Ramos (cell line): ENCODE results near the gene MYORG.

Source experiments
- in situ Hi-C: fragments of 300-500 bp; cut with MboI; formaldehyde crosslinking; loops from one replicate; pipeline ENCODE4 v1.14.3; 2022; ENCODE audit warnings: low sequenced_read_pairs; ENCODE audit not compliant: unreplicated experiment

MYORG gene

DNA sequence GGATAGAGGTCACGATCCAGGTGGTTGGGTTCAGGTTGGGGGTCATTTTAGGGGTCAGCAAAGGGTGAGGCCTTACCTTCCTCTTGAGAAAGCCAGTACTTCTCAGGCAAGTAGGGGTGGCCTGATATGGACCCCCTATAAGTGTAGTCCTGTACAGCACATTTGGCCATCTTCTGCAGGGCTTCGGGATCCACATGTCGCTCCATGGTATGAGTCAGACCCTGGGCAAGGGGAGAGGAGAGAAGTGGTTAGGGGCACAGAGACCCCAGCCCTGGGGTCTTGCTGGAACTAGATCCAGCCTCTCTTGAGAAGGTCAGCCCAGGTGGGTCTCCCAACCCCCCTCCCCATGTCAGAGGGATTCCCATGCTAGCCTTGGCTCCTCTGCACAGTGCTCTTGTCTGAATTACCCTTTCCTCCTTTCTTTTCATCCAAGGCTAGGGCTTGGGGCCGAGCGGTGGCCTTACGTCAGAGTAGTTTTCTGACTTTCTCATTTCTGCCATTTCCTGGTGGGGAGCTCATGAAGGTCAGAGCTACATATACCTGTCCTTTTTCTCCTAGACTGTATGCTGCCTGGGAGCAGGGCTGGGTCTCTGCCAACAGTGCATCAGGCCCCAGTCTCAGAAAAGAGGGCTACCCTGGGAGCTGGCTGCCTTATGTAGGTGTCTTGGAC lies 9.0 kb upstream of the MYORG start:
- in situ Hi-C loops = no loop called here

DNA sequence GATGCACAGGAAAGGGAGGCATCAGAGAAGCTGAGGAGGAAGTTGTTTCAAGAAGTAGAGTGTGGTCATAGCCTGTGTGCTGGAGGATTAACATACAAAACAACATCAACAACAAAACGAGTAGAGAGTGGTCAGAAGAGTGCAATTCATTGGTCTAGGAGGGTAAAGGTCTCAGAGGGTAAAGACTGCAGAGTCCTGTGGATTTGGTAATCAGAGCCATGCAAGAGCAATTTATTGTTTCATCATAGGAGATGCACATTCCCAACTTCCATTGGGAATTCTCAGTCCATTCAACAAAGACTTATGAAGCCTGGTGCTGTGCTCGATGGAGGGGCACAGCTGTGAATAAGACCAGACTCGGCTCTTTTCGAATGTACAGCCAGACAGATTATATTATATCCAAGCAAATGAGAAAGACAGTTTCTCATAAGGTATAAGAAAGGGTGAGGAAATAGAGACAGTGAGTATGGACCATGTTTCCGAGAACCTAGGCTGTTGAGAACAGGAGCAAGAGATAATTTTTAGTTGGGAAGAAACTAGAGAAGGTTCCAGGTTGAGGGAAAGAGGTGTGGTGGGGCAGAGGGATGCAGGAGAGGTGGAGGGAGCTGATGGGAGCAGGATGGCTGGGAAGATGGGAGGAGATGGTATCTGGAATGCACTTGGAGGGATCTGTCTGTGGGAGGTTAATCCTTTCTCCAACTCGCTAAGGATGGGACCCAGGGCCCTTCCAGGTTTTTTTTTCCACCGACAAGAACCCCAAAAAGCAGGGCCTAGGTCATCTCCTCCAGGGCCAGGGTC lies 7.9 kb upstream of the MYORG start:
- in situ Hi-C loops = no loop called here

DNA sequence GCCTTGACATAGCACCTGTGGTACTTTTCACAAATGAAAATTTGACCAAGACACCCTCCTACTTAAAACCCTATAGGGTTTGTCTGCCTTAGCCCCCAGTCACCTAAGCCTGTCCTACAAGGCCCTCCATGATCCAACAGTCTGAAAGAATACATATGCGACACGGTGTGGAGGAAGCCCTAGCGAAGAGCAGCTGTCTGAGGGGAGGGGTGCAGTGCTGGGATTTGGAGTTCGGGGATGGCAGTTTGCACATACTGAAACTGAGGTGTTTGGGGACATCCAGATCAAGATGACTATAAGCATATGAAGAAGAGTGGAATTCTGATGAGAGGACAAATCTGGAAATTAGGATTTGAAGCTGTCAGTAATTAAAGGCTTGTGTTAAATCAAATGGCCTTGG lies 7.2 kb upstream of the MYORG start:
- in situ Hi-C loops = no loop called here

DNA sequence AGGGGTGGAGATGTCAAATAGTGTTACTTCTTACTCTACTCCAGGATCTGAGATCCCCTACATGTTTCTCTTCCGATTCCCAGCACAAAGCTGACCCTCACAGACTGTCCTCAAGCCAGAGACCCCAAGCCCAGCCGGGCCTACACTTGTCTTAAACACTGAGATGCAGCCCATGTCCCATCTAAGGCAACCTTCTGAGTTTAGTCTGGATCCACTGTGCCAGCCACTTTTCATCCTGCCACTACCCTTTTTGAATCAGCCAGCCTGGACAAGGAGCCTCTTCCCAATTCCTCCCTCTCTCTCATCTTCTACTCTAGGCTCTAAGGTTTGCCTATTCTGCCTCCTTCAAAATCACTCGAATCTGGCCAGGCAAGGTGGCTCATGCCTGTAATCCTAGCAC lies 6.2 kb upstream of the MYORG start:
- in situ Hi-C loops = no loop called here

DNA sequence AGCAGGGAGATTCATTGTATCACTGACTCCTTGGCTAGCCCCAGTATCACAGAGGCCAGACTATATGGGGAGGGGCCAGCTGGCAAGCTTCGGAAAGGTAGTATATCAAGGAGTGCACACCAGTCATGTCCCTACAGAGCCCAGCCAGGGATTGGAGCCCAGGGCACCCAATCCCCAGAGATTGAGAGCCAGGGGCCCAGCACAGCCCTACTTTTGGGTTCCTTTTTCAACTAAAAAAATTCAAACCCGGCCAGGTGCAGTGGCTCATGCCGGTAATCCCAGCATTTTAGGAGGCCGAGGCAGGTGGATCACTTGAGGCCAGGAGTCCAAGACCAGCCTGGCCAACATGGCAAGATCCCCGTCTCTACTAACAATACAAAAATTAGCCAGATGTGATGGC lies 5.4 kb upstream of the MYORG start:
- in situ Hi-C loops = no loop called here

DNA sequence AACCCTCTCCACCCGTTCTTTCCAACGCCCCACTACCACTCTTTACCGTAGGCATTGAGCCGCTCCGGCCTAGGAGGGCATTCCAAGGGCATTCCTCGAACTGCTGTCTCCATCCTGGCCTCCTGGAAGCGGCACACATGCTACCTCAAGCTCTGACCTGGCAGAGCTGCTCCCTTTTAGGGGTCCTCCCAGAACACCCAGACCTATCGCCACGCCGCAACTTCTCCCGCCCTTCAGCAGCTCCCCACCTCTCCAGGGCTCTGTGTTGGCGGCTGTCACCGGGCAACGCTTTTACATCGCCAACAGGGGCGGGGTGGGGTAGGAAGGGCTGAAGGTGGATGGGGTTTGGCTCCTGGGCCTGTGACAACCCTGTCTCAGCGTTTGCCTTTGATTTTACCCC lies 4.6 kb upstream of the MYORG start:
- in situ Hi-C loops = no loop called here

DNA sequence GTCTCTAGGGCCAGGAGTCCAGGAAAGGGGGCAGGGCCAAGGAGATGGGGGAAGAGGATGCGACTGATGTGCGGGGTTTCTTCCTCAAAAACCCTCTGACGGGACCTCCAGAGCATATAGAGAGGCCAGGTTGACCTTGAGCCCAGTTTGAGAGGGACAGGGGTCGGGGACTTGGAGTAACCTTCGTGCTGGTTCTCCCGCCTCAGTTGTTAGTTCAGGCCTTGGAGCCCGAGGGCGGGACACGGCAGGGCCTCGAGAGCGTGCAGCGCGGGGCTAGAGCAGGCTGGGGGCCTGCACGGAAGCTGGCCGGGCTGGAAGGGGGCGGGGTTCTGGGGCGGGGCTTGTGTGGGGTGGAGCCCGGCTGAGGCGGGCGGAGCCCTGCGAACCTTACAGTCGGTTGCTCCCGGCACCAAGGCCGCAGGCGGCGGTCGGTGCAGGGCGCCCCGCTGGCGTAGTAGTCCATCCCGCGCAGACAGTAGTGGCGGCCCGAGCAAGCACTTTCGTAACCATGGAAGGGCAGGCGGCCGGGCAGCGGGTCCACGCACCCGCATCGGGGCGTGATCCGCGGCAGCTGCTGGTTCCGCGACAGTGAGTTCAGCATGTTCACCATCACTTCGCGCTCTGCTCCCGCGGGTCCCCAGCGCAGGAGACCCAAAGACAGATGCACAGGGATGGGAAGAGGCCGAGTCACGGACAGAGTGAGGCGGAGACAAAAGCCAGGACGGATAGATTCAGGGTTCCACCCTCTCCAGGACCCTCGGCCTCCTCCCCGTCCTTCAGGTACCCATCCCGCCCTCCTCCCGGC lies 4.0 kb upstream of the MYORG start:
- in situ Hi-C loops = no loop called here

DNA sequence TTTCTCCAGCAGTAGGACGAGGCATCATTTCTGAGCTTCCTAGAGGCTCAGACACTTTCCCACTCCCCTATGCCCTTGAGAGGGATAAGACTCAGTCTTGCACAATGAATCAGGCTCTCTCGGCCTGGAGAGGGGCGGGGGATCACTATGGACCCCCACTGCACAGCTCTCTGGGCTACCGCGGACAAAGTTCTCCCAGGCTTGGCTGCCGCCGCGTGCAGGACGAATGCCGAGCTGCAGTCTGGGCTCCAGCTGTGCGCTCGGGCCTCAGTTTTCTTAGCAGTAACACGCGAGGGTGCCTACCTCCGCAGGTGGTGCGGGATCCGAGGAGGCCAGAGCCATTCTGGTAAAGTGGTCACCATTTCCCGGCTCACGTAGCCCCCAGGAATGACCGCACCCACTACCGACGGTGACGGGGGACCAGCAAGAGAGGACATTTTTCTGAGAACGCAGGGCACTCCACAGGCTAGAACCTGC lies 3.4 kb upstream of the MYORG start:
- in situ Hi-C loops = no loop called here

DNA sequence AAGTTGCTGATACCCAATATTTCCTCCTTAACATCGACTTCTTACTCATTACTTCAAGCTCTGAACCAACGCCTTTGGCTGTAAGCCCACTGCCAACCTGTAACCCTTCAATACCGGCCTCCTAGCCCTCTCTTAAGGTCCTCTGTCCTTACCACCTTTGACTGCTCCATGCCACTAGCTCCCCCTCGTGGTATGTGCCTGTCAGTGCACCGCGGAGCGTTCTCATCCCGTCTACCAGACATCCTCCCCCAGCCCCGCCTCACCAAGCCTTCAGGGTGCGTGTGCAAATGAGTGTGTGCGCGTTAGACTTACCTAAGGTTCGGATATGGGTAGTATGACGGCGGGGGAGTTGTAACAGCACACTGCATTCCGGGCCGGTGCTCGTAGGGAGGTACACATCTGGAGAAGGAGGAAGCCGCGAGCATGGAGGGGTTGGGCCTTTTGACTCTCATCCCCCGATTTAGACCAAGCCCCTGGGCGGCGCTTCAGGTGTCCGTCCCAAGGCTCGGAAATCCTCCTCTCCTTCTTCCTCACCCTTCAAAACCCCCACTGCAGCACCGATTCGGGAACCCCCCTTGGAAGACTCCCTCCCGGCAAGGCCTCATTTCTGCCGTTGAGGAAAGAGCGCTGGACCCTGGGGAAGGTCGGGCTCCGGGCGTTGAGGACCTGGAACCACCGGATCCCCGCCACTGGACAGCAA lies 2.8 kb upstream of the MYORG start:
- in situ Hi-C loops = loop anchor here (10.0 kb wide), 1 partner anchor 205 kb away; the partner anchor contains the start of gene UBAP1

DNA sequence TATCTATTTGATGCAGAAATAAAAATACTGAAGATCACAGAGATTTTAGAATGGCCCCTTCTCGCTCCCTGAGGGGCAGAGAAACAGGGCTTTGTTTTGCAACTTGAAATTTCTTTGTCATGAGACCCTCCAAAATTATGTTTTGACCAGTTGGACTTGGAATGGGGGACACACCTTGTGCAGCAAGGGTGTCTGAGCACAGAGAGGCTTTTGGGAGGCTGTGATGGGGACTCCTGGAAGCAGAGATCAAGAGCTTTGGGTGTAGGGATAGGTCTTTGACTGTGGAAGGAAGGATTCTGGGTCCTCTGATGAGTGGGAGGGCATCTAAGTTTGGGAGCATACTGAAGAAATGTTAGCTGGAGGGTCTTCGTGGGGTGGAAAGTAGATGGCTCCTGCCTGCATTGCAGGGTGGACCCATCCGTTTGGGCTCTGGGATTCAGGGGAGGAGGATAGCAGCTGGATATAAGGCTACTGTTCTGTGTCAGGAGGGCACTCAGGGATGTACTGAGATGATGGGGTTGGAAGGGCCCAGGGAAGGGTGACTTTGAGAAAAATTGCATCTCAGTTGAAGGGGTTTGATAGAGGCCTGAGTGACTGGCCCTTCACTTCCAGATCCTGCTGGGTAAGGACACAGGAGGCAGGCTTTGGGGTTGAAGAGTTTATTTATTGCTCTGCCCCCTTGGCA lies 1.8 kb upstream of the MYORG start:
- in situ Hi-C loops = loop anchor here (10.0 kb wide), 1 partner anchor 204 kb away; the partner anchor contains the start of gene UBAP1

DNA sequence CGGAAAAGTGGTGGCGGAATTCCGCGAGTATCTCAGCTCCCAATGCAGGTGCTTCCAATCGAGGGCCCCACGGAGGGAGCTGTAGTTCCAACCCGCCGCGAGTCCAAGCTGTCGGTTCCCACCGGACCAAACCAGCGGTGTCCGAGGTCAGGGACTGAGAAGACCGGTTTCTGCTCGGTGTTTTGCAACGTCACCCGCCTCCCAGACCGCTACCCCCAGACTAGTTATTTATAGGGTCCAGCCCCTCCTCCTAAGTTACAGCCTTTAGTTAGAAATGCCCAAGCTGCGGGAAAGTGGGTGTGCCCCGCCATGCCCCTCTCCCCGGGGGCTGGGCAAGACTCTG lies 677 bp upstream of the MYORG start:
- in situ Hi-C loops = loop anchor here (10.0 kb wide), 1 partner anchor 203 kb away; the partner anchor contains the start of gene UBAP1

DNA sequence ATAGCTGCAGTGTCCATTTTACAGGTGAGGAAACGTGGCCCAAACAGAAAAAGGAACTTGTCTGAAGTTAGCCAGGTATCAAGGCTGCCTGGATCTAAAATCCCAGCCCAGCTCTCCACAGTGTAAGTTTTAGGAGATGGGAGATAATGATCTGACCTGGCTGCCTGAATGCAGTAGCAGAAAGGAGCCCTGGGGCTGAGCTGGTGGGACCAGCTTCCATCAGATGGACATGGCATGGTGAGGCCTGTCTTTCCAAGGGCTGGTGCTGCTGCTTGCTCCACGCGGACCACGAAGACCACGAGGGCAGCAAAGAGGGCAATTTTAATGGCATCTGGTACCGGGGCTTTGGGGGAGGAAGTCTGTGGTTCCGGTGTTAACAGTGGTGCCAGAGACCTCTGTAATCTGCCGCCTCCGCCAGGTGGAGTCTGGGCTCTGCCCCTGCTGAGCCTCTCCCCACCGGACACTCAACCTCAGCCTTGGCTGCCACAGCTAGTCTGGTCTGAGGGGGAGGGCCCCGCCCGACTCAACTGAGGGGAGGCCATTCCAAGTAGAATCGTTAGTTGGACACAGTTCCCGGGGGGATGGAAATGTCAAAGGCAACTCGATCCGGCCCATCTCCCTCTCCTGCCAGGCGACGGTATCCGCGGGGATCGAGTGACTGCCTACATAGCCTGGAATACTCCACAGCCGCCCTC lies 650 bp downstream of the MYORG start:
- in situ Hi-C loops = loop anchor here (10.0 kb wide), 1 partner anchor 201 kb away; the partner anchor contains the start of gene UBAP1

DNA sequence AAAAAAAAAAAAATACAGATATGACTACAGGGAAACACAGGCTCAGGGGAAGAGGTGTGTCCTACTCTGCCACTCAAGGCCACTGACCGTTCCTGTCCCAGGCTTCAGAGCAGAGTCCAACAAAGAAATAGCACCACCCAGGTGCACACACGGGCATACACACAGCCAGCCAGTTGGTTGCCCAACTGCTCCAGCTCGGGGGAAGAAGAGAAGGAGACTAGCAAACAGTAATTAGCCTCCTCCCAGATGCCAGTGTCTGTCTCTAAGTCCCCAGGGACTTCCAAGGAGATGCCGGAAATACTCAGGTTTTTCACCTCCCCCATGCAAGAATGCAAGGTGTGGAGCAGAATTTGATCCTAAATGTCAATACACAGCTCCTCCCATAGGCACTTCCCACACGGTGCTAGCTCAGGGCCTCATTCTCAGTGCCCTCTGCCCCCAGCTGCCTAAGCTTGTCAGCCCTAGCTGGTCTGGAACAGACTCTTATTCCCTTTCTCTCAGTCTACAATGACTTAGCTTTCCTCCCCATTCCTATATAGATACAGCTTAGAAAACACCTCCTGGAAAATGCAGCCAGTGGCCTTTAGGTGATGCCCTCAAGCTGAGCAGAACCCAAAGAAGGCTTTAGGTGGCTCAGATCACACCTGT lies 1.7 kb downstream of the MYORG start:
- in situ Hi-C loops = loop anchor here (10.0 kb wide), 1 partner anchor 200 kb away; the partner anchor contains the start of gene UBAP1

DNA sequence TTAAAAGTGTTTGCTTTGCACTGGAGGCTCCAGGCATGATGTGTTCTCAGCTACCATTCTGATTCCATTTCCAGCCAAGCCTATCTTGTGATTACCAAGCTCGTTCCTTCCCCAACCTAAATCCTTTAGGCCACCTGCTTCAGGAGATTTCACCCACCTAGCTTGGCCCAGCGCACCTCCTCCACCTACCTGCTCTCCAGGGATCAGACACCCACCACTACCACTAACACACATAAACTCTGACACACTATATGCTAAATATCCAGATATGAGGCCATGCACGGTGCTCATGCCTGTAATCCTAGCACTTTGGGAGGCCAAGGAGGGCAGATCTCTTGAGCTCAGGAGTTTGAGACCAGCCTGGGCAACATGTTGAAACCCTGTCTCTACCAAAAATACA lies 2.4 kb downstream of the MYORG start:
- in situ Hi-C loops = loop anchor here (10.0 kb wide), 1 partner anchor 200 kb away; the partner anchor contains the start of gene UBAP1

DNA sequence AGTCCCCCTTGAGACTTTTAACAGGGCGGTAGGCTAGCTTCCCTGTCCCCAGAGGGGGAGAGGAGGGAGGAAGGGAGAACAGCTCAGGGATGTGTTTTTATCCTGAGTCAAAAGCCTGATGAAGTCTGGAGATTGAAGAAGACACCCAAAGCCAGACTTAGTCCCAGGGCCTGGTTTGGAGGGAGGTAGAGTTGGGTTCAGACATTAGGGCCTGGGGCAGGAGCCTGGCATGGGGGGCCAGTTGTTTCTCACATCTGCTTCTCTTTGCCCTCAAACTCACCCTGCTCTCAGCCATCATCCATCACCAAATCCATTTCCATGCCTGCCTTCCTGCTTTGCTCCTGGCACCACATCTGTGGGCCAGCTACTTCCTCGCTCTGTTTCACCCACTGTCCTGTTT lies 2.9 kb downstream of the MYORG start:
- in situ Hi-C loops = loop anchor here (10.0 kb wide), 1 partner anchor 199 kb away; the partner anchor contains the start of gene UBAP1

DNA sequence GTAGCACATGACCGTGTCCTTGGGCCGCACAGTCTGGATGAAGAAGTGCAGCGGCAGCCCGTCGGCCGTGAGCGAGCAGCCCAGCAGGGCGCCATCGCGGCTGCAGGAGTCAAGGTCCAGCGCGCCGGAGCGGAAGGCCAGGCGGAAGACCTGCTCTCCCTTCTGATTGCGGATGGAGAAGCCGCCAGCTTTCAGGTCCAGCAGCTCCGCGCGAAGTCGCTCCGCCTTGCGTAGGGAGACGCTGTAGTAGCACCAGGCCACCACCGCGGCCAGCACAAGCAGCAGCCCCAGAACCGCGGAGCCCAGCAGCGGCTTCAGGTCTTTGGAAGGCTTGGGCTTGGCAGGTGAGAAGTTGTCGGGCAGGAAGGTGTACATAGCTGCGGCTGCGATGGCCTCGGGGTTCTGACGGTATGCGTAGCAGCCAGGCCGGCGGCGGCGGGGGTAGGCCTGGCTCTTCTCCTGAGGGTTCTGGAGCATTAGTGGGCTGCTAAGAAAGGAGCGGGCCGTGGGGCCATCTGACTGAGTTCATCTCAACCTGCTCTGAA lies 4.2 kb downstream of the MYORG start:
- in situ Hi-C loops = loop anchor here (10.0 kb wide), 1 partner anchor 198 kb away; the partner anchor contains the start of gene UBAP1

DNA sequence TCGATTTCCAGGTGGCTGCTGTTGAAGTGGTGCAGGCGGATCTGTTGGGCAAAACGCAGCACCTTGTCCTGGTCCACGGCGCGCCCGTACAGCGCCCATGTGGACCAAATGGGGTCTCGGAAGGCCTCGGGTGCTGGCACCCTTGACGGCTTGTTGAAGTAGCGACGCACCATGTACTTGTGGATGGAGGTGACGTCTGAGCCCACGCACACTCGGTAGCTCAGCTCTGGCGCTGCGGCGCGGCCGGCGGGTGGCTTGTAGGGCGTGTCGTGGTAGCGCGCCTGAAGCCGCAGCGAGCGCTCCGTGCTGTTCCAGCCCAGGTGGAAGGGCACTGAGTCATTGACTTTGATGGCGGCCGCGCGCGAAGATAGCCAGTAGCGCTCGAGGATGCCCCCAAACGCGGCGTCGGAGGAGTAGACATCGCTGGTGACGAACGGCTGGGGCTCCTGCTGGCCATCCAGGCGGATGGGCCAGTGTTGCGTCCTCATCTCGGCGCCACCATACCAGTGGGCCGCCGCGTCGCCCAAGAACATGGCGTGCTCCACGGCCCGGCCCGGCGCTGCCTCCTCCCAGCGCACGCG lies 4.7 kb downstream of the MYORG start:
- in situ Hi-C loops = loop anchor here (10.0 kb wide), 1 partner anchor 197 kb away; the partner anchor contains the start of gene UBAP1
